Activated CD8-positive, alpha-beta memory T cell treated with anti-CD3 and anti-CD28 coated beads, Interleukin-2, amount 50 U/mL, for 48 hours (primary cell): ENCODE measurements around the gene KRTAP15-1.

ENCODE experiments used
- DNase-seq: peaks from one replicate; pipeline ENCODE4 v3.0.0-alpha.2; 2020

KRTAP15-1 gene

GRCh38 chr21:30439975-30440374 lies at the start of gene KRTAP15-1:
Gene KRTAP15-1 (plus strand): TSS chr21:30440275. CDS start chr21:30440328, 53 bp downstream.
- no peak for DNase-seq

GRCh38 chr21:30391492-30392025 lies 48.5 kb upstream of the KRTAP15-1 start:
- DNase-seq: no peak

- no peak for DNase-seq
Measured at GRCh38 chr21:30395731-30396130, 44.3 kb upstream of the KRTAP15-1 start, which contains the start of gene KRTAP13-1. Gene KRTAP13-1 (plus strand): TSS chr21:30396031. CDS start chr21:30396087, 56 bp downstream.

DNA sequence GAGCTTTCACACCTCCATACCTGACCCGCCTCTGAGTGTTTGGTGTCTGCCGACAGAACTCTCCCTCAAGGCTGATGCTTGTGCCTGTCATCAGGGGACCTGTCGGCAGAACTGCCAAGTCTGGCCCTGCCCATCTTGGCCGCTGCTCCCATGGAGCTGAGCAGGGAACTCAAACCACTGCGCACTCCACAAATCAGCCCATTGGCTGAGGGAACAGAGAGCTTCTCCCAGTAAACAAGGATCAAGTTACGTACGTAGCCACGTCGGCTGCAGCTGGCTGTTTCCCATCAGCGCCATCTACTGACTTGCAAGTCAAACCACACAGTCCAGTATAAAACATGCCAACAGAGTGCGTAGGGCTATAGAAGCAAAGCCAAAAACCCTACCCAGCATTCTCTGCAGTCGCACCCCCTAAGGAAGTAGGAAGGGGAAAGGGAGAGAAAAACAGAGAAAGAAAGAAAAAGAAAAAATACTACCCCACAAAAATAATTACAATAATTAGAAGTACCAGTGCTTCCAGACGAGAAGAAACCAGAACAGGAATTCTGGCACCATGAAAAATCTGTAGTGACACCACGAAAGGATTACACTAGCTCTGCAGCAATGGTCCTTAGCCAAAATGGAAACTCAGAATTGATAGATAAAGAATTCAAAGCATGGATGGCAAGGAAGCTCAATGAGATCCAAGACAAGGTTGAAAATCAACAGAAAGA lies 31.1 kb upstream of the KRTAP15-1 start:
- DNase-seq: no peak

DNA sequence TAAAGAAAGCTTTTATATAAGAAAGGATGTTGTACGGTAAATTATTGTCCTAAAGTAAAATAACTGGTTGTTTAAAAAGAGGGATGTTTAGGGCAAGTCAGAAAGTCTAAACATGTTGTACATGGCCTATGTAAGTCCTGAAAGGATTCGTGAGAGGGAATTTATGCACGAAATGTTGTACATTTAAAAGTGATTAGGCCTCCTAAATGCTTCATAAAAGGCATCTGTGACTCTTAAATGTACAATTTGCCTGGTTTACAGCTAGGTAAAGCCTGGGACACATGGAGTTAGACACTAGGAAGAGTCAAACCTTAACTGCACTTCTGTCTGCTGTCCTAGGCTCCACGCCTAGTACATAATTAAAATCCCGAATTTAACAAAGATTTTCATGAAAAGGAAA lies 24.1 kb upstream of the KRTAP15-1 start:
- DNase-seq: no peak

DNA sequence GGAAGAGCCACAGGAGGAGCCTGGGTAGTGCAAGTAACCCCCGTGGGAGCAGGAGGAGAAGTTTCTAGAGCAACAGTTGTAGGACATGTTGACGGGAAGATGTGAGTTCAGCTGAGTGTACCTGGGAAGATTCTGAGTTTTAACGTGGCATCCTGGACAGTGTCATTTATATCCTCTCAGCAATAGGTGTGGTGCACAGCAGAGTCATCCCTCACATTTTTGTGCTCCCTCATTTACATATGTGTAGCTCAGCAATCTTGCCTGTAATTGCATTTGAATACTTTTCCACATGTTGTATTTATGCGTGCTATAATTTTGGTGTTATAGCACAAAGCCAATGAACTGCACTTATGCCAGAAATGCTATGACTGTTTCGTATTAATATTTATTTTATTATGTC lies 14.2 kb upstream of the KRTAP15-1 start, which contains the start of gene KRTAP13-3:
Gene KRTAP13-3 (minus strand): TSS at position 101 of the 400 bp plus-strand sequence. CDS start 14 bp downstream, at position 87.
- no peak for DNase-seq

DNA sequence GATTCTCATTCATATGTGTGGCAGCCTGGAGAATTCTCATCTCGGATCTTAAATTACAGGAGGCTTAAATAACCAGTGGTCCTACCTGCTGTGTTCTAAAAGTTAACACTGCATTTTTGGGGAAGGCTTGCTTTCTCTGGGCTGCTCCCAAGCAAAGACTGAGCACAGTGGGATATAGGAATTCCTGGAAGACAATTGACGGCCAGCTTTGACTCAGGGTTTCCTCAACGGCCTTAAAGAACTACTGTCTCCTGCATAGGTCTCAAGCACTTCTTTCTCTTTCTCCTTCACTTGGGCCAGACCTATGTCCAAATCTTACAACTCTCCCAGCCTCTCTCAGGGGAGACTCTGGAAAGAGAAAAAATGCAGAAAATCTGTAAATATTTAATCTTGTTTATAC lies 13.3 kb upstream of the KRTAP15-1 start:
- no peak for DNase-seq

DNA sequence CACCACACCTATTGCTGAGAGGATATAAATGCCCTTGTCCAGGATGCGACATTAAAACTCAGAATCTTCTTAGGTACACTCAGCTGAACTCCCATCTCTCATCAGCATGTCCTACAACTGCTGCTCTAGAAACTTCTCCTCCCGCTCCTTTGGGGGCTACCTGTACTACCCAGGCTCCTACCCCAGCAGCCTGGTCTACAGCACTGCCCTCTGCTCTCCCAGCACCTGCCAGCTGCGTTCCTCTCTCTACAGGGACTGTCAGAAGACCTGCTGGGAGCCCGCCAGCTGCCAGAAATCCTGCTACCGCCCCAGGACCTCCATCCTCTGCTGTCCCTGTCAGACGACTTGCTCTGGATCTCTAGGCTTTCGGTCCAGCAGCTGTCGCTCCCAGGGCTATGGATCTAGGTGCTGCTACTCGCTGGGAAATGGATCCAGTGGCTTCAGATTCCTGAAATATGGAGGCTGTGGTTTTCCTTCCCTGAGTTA lies 9.9 kb upstream of the KRTAP15-1 start, which contains the start of gene KRTAP13-4:
Gene KRTAP13-4 (plus strand): TSS at position 51 of the 486 bp plus-strand sequence. CDS start 56 bp downstream, at position 107.
- DNase-seq: no peak

GRCh38 chr21:30434033-30434631 lies 5.9 kb upstream of the KRTAP15-1 start:
- DNase-seq: no peak

- DNase-seq: no peak
Measured at GRCh38 chr21:30437010-30437565, 3.0 kb upstream of the KRTAP15-1 start.

- DNase-seq: no peak
Measured at GRCh38 chr21:30443226-30443625, 3.2 kb downstream of the KRTAP15-1 start.

DNA sequence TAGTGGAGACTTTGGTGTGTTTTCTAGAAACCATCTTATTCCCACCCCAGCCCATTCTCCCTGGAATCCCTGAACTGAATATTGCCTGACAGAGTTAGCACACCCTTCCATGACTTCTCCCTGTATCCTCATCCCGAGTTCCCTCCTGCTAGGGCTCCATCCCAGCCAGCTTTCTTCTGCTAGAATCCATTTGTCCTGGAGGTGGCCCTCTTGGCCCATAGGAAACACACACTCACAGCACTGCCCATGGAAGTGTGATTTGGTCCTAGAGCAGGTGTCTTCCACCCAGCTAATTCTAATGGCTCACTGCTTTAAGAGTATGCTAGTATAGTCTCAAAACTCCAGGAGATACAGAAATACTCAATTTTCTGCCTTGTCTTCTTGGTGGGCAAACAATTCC lies 4.1 kb downstream of the KRTAP15-1 start:
- DNase-seq: no peak

- DNase-seq: no peak
Measured at GRCh38 chr21:30447056-30447455, 7.0 kb downstream of the KRTAP15-1 start.

- DNase-seq: no peak
Measured at GRCh38 chr21:30448514-30448913, 8.4 kb downstream of the KRTAP15-1 start.

DNA sequence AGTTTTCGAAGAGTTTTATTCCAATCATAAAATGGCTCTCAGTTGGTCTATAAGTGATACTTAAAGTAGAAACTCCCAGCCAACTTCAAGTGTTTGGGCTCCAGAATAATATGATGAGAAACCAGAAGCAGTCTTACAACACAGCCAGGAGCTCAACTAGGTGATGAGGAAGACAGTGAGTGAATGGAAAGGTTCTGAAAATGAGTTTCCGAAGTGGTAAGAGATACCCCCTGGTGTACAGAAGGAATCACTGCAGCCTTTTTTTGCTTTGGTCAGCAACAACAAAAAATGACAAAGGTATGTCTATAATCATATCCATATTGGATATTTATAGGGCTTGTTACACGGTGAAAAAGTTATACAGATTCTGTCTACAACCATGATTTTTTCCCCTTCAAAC lies 23.6 kb downstream of the KRTAP15-1 start:
- DNase-seq: no peak

GRCh38 chr21:30468900-30469714 lies 29.0 kb downstream of the KRTAP15-1 start:
- DNase-seq: no peak

DNA sequence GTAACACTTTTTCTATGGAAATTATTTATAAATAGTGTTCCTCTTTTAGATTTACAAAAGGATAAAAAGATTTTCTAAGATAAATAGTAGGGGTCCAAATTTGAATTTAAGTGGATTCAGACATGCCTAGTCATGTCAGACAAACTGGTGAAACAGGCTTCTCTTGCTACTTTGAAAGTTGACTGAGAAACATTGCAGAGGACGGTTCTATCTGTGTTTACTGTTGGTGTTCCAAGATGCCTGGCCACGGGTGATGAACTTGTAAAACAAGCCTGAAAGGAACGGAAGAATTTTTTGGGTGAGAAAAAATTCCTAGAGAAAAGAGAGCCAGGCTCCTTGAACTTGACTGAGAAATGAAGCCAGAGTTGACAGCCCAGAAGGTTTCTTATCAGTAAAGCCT lies 37.9 kb downstream of the KRTAP15-1 start:
- DNase-seq: no peak

DNA sequence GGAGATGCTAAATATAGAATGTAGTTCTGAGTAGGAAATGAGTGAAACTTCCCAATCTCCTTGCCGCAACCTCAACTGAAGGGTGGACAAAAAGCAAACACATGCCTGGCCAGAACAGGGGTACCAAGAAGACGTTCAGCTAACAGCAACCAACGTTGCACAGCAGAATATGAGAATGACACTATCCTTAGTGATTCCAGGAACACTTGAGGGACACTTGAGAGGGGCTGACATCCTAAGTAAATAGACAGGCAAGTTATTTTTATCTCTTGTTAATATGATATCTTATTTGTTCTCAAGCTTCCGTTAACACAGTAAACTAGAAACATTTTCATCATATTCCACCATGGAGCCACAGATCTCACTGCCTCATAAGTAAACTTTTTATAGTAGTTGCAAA lies 39.2 kb downstream of the KRTAP15-1 start:
- DNase-seq: no peak

GRCh38 chr21:30480145-30480544 lies 40.1 kb downstream of the KRTAP15-1 start, which contains the start of gene KRTAP19-1:
Gene KRTAP19-1 (minus strand): TSS chr21:30480367. CDS start chr21:30480317, 50 bp downstream.
- no peak for DNase-seq

DNA sequence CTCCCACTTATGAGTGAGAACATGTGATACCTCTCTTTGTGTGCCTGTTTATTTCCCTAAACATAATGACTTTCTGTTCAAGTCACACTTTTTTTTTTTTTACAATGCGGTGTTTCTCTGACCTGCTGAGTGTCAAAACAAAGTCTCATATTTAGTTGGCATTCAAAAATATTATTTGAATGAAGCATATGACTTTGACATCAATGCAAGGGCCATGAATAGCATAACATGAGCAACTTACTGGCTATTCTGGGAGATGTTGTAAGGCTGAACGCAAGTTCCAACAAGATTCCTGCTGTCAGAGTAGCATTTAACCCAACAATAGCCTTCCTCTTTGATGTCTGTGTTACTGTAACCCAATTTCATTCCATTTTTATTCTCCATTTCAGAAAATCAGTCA lies 42.1 kb downstream of the KRTAP15-1 start:
- DNase-seq: no peak

- DNase-seq: no peak
Measured at GRCh38 chr21:30486180-30486579, 46.1 kb downstream of the KRTAP15-1 start.

- DNase-seq: no peak
Measured at GRCh38 chr21:30487336-30487735, 47.3 kb downstream of the KRTAP15-1 start, which contains the start of gene KRTAP19-2. Gene KRTAP19-2 (minus strand): TSS chr21:30487436. CDS start chr21:30487348, 88 bp downstream.
